Erythroblast (primary cell): ENCODE data around the gene STKLD1.

Experiments used
- GATA1 ChIP-seq: IDR thresholded peaks from 2 replicates; pipeline ENCODE4 v1.6.1; 2011; ENCODE audit warnings: low read depth, mild to moderate bottlenecking, control low read depth, low read length, moderate library complexity
- POLR2A ChIP-seq: IDR thresholded peaks from 2 replicates; pipeline ENCODE4 v1.6.1; 2011; ENCODE audit warnings: mild to moderate bottlenecking, low read length

DNA sequence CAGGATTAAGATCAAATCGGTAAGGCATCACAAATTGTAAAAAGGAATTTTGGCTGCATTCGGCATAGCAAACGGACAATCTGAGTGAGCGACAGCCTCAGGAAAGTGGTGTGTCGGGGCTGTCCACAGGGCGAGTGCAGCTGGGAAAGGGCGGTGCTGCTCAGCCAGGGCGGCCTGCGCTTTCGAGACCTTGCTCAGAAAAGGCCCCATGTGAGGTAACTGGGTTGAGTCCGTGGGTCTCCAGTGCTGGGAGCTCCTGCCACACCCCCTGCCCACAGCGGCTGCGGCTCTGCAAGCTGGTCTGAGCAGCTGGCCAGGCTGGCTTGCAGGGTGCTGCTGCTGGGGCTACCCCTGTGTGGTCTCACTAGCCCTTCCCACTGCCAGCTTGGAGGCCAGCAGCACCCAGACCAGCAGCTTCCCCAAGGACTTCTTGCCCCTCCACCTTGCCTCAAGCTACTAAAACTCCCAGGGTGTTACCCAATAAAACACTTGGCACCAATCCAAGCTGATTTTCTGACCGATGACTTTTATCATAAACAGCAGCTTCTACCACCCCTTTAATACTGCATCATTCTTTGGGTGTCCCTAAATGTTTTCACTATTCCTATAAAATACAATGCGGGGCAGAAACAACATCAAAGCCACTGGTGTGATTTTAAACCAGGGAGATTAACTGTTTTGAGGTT lies 13.7 kb upstream of the STKLD1 start:
- TF ChIP-seq POLR2A: no peak
- no peak for TF ChIP-seq GATA1
